ENCODE measurements around the gene SERPINB7.

Gene SERPINB7

DNA sequence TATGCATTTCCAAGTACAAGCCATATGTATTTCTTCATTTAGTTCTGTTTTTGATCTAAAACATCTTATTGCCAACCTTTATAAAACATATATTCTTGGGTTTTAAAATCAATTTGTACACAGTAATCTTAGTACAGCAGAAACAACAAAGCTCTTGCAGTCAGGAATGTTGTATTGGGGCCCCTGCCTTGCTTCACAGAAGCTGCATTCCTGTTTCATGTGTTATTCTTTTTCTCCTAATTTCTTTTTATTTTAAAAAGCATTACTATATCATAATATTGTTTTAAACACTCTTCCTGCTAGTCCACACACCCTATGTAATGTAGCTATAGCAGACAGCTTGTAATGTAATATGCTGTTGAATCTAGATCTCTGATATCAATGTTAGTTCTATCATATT lies 24.0 kb downstream of the SERPINB7 start:
- Histone ChIP-seq H4K8ac (ENCODE audit: low read depth, low read length) (no peak overlapping the region), H3K23ac (ENCODE audit: low read length) (no peak overlapping the region), H3K27me3 (ENCODE audit: insufficient read depth, low read length) (no peaks in the 10 kb centered on the region), H3K14ac (ENCODE audit: low read length) (no peak overlapping the region), H3K4me3 (ENCODE audit: low read depth, low read length) (no peak overlapping the region), H3K79me2 (ENCODE audit: control insufficient read depth, insufficient read depth, low read length, poor library complexity) (no peaks in the 10 kb centered on the region), H2BK120ac (ENCODE audit: insufficient read depth, low read length, poor library complexity) (no peak overlapping the region), H4K12ac (ENCODE audit: low read depth, low read length) (no peak overlapping the region), H2AK5ac (ENCODE audit: low read length) (no peak overlapping the region), H2BK5ac (ENCODE audit: low read depth, low read length, poor library complexity) (no peak overlapping the region), H3K4me1 (ENCODE audit: control insufficient read depth in 1 of 2, insufficient read depth in 2 of 2, low read length in 2 of 2) (no peaks in the 10 kb centered on the region), H3K4ac (ENCODE audit: low read depth, low read length) (no peak overlapping the region), H3K36me3 (ENCODE audit: control insufficient read depth in 1 of 2, insufficient read depth in 2 of 2, low read length in 2 of 2) (no peaks in the 10 kb centered on the region), H2AFZ (ENCODE audit: insufficient read depth, low read length, poor library complexity) (no peak overlapping the region), H4K91ac (ENCODE audit: low read depth, low read length) (no peak overlapping the region), H3K4me2 (ENCODE audit: low read length) (no peak overlapping the region), H3K18ac (ENCODE audit: low read length) (no peak overlapping the region), H3K79me1 (ENCODE audit: low read length) (no peaks in the 10 kb centered on the region), H3K27ac (ENCODE audit: low read depth, low read length) (no peak overlapping the region), H2BK12ac (ENCODE audit: low read length) (no peak overlapping the region), H3K9me3 (ENCODE audit: insufficient read depth, low read depth, low read length) (no peaks in the 10 kb centered on the region), H3K9ac (ENCODE audit: low read length) (no peak overlapping the region)
- no peak for DNase-seq

GRCh38 chr18:63801343-63801742 lies 26.1 kb downstream of the SERPINB7 start:
- no peak overlapping the region for H4K8ac ChIP-seq (ENCODE audit: low read depth, low read length)
- H3K9ac ChIP-seq (ENCODE audit: low read length): no peak overlapping the region
- H2BK120ac ChIP-seq (ENCODE audit: insufficient read depth, low read length, poor library complexity): no peak overlapping the region
- no peak overlapping the region for H3K14ac ChIP-seq (ENCODE audit: low read length)
- H4K12ac ChIP-seq (ENCODE audit: low read depth, low read length): no peak overlapping the region
- H4K91ac ChIP-seq (ENCODE audit: low read depth, low read length): no peak overlapping the region
- no peak overlapping the region for H2BK12ac ChIP-seq (ENCODE audit: low read length)
- H3K4me2 ChIP-seq (ENCODE audit: low read length): no peak overlapping the region
- no peak overlapping the region for H2BK5ac ChIP-seq (ENCODE audit: low read depth, low read length, poor library complexity)
- no peaks in the 10 kb centered on the region for H3K27me3 ChIP-seq (ENCODE audit: insufficient read depth, low read length)
- no peak for DNase-seq
- H3K27ac ChIP-seq (ENCODE audit: low read depth, low read length): no peak overlapping the region
- no peak overlapping the region for H3K18ac ChIP-seq (ENCODE audit: low read length)
- no peak overlapping the region for H3K4me3 ChIP-seq (ENCODE audit: low read depth, low read length)
- H3K4ac ChIP-seq (ENCODE audit: low read depth, low read length): no peak overlapping the region
- no peak overlapping the region for H2AFZ ChIP-seq (ENCODE audit: insufficient read depth, low read length, poor library complexity)
- WGBS (ENCODE audit: extremely low coverage, insufficient coverage, insufficient read length): no CpG with 5 or more reads among the region's 4 CpGs
- H3K23ac ChIP-seq (ENCODE audit: low read length): no peak overlapping the region
- no peaks in the 10 kb centered on the region for H3K79me2 ChIP-seq (ENCODE audit: control insufficient read depth, insufficient read depth, low read length, poor library complexity)
- H3K36me3 ChIP-seq (ENCODE audit: control insufficient read depth in 1 of 2, insufficient read depth in 2 of 2, low read length in 2 of 2): no peaks in the 10 kb centered on the region
- no peaks in the 10 kb centered on the region for H3K9me3 ChIP-seq (ENCODE audit: insufficient read depth, low read depth, low read length)
- no peaks in the 10 kb centered on the region for H3K79me1 ChIP-seq (ENCODE audit: low read length)
- no peaks in the 10 kb centered on the region for H3K4me1 ChIP-seq (ENCODE audit: control insufficient read depth in 1 of 2, insufficient read depth in 2 of 2, low read length in 2 of 2)
- no peak overlapping the region for H2AK5ac ChIP-seq (ENCODE audit: low read length)

GRCh38 chr18:63808125-63808524 lies 32.9 kb downstream of the SERPINB7 start:
- Histone ChIP-seq H3K14ac (ENCODE audit: low read length) (no peak overlapping the region), H3K4me1 (ENCODE audit: control insufficient read depth in 1 of 2, insufficient read depth in 2 of 2, low read length in 2 of 2) (no peaks in the 10 kb centered on the region), H3K79me1 (ENCODE audit: low read length) (no peaks in the 10 kb centered on the region), H3K79me2 (ENCODE audit: control insufficient read depth, insufficient read depth, low read length, poor library complexity) (no peaks in the 10 kb centered on the region), H2AFZ (ENCODE audit: insufficient read depth, low read length, poor library complexity) (no peak overlapping the region), H2BK12ac (ENCODE audit: low read length) (no peak overlapping the region), H3K4me2 (ENCODE audit: low read length) (no peak overlapping the region), H3K4ac (ENCODE audit: low read depth, low read length) (no peak overlapping the region), H2BK5ac (ENCODE audit: low read depth, low read length, poor library complexity) (no peak overlapping the region), H3K36me3 (ENCODE audit: control insufficient read depth in 1 of 2, insufficient read depth in 2 of 2, low read length in 2 of 2) (no peaks in the 10 kb centered on the region), H3K9ac (ENCODE audit: low read length) (no peak overlapping the region), H4K12ac (ENCODE audit: low read depth, low read length) (no peak overlapping the region), H3K27me3 (ENCODE audit: insufficient read depth, low read length) (no peaks in the 10 kb centered on the region), H2BK120ac (ENCODE audit: insufficient read depth, low read length, poor library complexity) (no peak overlapping the region), H3K18ac (ENCODE audit: low read length) (no peak overlapping the region), H3K23ac (ENCODE audit: low read length) (no peak overlapping the region), H4K8ac (ENCODE audit: low read depth, low read length) (no peak overlapping the region), H2AK5ac (ENCODE audit: low read length) (no peak overlapping the region), H3K9me3 (ENCODE audit: insufficient read depth, low read depth, low read length) (no peaks in the 10 kb centered on the region), H4K91ac (ENCODE audit: low read depth, low read length) (no peak overlapping the region), H3K4me3 (ENCODE audit: low read depth, low read length) (no peak overlapping the region), H3K27ac (ENCODE audit: low read depth, low read length) (no peak overlapping the region)
- no peak for DNase-seq
- no CpG with 5 or more reads among the region's 4 CpGs for WGBS (ENCODE audit: extremely low coverage, insufficient coverage, insufficient read length)

GRCh38 chr18:63817441-63818051 lies 42.3 kb downstream of the SERPINB7 start:
- no peak overlapping the region for H4K91ac ChIP-seq (ENCODE audit: low read depth, low read length)
- no peak overlapping the region for H3K18ac ChIP-seq (ENCODE audit: low read length)
- WGBS (ENCODE audit: extremely low coverage, insufficient coverage, insufficient read length): no CpG with 5 or more reads among the region's 1 CpG
- H3K9ac ChIP-seq (ENCODE audit: low read length): no peak overlapping the region
- DNase-seq: peak; percentile 18 to 85
- no peak overlapping the region for H4K8ac ChIP-seq (ENCODE audit: low read depth, low read length)
- peaks cover 3% of the 10 kb centered on the region for H3K9me3 ChIP-seq (ENCODE audit: insufficient read depth, low read depth, low read length)
- no peak overlapping the region for H2BK120ac ChIP-seq (ENCODE audit: insufficient read depth, low read length, poor library complexity)
- no peaks in the 10 kb centered on the region for H3K27me3 ChIP-seq (ENCODE audit: insufficient read depth, low read length)
- H3K4ac ChIP-seq (ENCODE audit: low read depth, low read length): no peak overlapping the region
- H2AFZ ChIP-seq (ENCODE audit: insufficient read depth, low read length, poor library complexity): no peak overlapping the region
- no peak overlapping the region for H3K23ac ChIP-seq (ENCODE audit: low read length)
- no peak overlapping the region for H2BK12ac ChIP-seq (ENCODE audit: low read length)
- no peak overlapping the region for H3K4me3 ChIP-seq (ENCODE audit: low read depth, low read length)
- no peak overlapping the region for H4K12ac ChIP-seq (ENCODE audit: low read depth, low read length)
- H3K4me2 ChIP-seq (ENCODE audit: low read length): no peak overlapping the region
- peaks cover 3 to 7% of the 10 kb centered on the region in 2 experiments for H3K4me1 ChIP-seq (ENCODE audit: control insufficient read depth in 1 of 2, insufficient read depth in 2 of 2, low read length in 2 of 2)
- H3K79me1 ChIP-seq (ENCODE audit: low read length): peaks cover 3% of the 10 kb centered on the region
- H2BK5ac ChIP-seq (ENCODE audit: low read depth, low read length, poor library complexity): no peak overlapping the region
- H3K36me3 ChIP-seq (ENCODE audit: control insufficient read depth in 1 of 2, insufficient read depth in 2 of 2, low read length in 2 of 2): no peaks in the 10 kb centered on the region
- H3K79me2 ChIP-seq (ENCODE audit: control insufficient read depth, insufficient read depth, low read length, poor library complexity): no peaks in the 10 kb centered on the region
- H3K27ac ChIP-seq (ENCODE audit: low read depth, low read length): no peak overlapping the region
- H2AK5ac ChIP-seq (ENCODE audit: low read length): no peak overlapping the region
- H3K14ac ChIP-seq (ENCODE audit: low read length): no peak overlapping the region

Data from trophoblast cell (in vitro differentiated cells and primary cell).